Activated CD8-positive, alpha-beta memory T cell treated with anti-CD3 and anti-CD28 coated beads, Interleukin-2, amount 50 U/mL, for 4 hours (primary cell): Measurements from ENCODE around the gene LRRN1.
"Not testable (repeated sequence)": the region's sequence is repeated elsewhere in the genome, so short reads cannot be mapped to it uniquely, and the experiment has no call there.

Experiments
- DNase-seq: peaks from one replicate; pipeline ENCODE4 v3.0.0-alpha.2; 2020

LRRN1 gene

DNA sequence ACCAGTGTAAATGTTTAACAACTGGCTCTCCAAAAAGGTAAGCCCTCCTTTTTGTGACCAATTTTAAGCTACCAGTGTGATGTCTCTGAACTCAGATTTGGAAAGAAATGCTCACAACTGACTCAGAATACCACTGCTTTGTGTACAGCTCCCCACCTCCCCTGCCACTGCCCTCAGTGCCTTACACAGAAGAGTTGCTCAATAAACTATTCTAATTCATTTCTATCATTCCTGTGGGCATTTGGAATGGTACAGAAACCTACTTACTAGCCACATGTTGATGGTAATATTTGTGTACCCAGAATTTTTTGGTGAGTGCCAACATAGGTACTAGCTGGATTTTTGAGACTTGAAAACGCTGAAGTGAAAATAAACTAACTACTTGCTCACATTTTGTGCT lies 16.0 kb downstream of the LRRN1 start:
- no peak for DNase-seq

DNA sequence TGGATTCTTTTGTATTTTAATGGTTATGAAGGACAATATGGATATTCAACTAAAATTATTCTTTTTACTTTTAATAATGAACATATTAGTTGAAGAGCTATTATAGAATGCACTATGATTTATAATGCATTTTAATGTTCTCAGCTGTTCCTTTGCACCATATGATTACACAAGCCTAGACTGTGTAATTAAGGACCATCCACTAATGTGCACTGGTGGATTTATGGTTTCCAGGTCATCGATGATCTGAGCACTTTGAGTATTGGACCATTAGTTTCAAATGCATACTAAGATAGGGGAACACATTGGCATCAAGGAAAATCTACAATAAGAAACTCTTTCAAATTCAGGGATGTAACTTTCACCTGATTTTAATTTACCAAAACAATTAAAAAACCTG lies 16.8 kb downstream of the LRRN1 start:
- DNase-seq: no peak

DNA sequence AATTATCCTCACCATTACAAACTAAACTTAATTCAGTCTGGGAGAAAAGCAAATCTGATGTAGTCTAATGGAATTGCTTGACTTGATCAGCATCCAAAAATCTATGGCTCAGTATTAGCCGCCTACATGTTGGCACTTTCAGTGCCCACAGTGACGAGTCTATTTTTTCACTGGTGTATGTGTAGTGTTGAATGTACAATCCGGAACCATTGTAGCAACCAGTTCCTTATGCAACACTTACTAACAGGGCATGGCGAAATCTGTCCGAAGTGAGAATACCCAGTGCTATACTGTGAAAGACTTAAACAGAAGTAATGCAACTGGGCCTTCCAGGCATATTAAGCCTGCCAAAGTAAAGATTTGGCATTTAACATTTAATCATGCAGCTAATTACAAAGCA lies 18.6 kb downstream of the LRRN1 start:
- DNase-seq: no peak

DNA sequence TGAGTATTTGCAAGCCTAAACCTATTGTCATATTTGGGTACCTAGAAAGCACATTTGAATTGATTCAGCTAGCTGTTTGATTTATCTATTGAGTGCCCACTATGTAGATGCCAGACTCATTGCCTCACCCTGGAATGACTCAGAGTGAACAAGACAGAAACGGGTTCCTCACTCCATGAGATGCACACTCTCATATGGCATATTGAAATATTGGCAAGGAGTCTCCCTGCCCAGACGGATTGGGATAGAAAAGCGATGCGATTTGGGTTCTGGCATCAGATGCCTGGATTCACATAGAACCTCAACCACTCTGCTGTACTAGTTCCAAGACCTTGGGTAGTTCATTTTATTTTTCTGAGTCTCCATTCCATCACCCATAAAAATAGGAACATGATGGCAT lies 22.5 kb downstream of the LRRN1 start:
- DNase-seq: no peak

DNA sequence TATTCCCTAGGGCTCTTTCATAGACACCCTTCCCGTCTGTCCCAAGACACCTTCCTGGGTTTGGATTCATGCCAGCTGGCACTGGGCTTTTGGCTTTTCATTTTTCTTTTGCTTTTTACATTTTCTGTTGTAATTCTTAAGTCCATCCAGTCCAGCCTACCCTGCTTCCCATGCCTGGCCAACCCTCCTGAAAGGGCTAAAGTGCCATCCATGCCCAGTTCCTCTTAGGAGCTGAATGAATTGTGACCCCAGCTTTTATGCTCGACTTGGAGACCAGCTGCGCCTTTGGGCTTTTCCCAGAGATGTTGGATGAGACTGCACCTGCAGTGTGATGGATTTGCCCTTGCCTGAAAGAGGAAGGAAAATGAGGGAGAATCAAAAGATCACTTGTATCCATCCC lies 25.8 kb downstream of the LRRN1 start:
- DNase-seq: no peak

DNA sequence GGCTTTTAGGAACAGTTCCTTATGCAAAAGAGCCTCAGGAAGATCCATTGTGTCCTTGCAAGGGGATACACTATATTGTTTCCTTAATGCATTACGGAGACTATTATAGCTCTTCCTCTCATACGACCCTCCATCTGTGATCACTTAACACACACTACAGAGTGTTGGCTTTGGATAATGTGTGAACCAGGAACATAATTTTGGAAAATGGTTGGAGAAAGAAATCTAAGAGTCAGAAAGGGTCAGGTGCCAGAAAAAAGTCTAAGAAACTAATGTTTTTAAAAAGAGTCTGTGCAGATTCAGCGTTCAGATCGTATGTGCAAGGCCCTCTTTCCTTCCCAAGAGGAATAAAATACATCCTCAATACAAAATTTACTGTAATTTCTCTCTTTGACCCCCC lies 27.3 kb downstream of the LRRN1 start:
- DNase-seq: no peak

DNA sequence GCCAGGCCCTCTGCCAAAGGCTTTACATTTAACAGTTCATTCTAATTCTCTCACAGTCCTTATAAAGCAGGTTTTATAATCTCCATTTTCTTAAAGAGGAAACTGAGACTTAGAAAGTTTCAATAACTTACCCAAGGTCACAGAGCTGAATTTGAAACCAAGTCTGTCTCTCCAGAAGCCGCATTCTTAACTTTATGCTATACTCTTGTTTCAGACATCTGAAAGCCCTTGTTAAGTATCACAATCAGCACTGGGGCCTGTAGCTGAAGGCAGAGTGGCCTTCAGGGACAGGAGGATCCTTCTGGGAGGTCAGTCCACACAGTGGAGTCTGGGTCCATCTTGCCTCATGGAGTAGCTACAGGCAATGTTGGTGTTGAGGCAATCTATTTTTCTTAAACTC lies 27.9 kb downstream of the LRRN1 start:
- DNase-seq: no peak

DNA sequence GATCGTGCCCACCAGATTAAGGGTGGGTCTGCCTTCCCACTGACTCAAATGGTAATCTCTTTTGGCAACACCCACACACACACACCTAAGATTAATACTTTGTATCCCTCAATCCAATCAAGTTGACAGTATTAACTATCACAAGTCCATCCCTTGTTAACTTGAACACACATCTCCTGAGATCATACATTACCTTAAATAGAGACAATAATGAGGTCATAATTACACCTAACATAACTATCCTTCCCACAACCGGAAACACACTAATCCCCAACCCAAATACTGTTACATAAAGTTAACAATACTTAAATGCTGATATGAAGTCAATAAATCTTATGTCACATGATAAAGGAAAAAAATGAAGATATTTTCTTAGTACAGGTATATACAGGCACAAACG lies 29.2 kb downstream of the LRRN1 start:
- not testable (repeated sequence) for DNase-seq

DNA sequence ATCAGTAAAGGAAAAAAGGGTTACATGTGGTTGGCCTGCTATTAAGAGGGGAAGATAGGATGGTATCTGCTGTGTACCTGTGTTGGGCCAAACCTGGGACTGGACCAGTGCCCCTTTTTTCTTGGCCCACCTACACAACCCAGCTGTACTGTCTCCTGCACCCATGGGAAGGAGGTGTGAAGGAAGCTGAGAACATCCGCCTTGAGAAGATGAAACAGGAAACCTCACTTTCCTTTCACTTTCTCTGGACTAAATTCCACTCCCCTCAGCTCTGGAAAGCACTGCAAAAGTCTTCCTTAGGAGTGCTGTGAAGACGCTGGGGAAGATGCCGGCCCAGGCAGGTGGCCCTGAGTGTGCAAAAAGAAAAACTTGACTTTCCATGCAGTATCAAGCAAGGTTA lies 37.6 kb downstream of the LRRN1 start:
- DNase-seq: no peak

DNA sequence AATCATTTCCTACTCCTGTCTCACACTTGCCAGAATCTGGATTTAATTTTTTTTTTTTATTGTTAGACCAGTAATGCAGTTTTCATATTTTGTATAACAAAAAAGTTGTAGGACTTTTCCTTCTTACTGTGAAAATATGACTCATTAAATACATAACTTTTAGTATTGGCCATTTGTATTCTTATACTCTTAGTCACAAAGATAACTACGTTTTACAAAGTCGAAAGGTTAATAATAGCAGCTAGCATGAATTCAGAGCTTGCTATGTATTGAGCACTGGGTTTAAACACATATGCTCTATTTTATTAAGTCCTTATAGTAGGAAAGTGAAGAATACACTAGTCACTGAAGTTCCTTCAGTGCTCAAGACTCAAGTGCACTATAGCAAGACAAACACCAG lies 43.1 kb downstream of the LRRN1 start:
- no peak for DNase-seq

DNA sequence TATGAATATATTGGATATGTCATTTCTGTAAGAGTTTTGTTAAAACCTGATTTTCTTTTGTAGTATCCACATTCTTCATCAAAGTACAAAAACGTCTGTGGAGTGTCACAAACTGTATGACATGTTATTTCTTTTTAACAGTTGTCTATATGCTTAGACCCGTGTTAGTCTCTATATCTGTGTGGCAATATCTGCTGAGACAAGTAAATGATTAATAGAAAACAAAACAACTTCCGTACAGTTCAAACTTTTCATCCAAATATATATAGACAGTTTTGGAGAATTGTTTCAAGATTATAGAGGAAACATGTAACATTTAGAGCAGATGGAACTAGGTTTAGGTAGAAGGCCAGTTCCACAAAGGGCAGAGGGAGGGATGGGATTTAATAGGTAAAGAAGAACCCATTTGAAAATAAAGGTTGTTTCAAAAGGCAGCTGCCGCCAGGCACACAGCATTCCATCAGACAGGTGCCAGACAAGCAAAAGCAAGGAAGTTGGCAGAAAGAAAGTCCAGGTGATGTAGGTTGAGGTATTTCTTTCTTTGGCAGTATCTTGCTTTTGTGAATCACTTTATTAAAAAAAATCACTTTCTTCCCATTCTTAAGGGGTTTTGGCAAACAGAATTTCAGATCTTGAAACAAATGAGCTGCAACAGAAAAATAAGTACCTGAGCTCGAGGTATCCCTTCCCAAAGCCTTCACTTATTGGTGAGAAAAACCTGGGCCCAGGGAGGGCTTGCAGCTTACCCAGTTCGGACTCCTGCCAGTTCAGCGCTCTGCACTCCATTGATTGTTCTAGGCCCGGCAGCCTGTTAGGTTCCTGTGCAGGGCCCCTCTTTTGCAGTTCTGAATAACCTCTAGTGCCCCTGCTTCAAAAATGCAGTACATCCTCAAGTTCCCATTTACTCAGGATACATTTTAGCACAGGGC lies 49.0 kb downstream of the LRRN1 start:
- no peak for DNase-seq

DNA sequence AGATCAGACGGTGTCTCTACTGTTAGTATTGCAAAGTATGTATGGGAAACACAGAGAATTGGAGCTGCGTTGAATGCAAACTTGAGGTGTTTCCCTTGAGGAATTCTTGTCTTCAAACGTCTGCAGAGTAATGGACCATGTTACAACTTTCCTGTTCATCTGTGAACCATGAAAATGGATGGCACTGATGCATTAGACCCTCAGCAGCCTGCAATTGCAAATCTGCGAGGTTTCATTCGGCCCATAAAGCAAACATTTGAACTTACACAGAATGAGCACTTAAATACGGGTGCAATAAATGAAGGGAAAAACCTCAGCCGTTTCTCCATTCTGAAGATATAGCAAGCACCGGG lies 49.7 kb downstream of the LRRN1 start:
- DNase-seq: no peak

DNA sequence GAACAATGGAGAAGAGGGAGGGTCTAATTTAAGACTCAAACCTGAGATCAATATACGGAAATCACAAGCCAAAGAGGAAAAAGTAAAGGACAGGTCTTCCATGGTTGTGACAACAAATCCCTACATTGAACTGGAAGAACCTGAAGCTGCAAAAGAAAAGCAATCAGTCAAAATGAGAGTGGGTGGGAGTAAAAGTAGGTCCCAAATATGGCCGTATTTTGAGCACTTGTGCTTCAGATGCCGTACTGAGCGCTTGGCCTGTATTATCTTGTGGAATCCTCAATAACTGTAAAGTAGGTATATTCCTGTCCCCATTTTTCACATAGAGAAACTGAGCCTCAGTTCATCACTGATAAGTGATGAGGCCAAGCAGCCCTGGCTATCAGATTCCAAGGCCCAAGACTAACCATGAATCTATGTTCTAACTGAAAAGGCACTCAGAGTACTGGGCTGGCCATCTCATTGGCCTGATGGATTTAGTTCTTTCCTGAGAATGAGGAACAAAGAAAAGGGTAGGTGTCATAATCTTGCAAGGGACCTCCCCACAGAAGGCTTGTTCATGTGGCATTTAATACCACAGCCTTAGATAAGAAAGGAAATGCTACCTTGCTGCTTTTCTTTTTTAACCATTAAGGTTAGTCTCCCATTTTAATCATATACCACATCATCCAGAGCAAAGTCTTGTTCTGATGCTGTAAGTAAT lies 52.5 kb downstream of the LRRN1 start:
- DNase-seq: no peak

DNA sequence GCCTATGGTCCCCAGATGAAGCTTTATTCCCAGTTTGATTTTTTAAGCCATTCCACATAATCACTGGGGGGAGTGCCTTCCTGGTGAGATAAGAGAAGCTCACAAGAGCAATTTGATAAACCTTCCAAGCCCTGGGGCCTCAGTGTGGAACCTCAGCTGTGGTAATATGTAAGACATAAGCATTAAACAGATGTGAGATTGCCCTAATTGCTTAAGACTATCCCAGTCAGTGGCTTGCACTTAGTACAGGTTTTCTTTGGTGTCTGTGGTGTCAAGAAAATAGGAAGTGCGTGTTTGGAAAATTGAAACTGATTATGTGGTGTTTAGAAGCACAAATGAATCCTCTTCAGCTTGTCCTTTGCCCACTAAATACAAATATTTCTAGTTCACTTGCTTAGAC lies 54.3 kb downstream of the LRRN1 start:
- no peak for DNase-seq

DNA sequence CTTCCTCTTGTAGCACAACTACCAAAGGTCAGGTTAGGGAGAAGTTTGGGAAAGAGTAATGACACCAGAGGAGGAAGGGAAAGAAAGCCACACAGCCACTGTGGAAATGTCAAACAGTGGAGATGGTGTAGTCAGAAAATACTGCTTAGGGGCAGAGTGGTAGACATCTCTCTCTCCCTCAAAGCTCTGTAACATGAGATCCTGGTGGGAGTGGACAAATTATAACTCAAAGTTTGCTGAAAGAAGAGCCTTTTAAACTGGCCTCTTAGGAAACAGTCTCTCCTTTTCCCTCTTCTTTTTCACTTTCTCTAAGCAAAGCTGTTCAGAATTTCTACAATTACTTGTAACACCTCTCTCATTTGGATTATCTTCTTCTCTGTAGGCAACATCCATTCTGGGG lies 55.8 kb downstream of the LRRN1 start:
- no peak for DNase-seq

DNA sequence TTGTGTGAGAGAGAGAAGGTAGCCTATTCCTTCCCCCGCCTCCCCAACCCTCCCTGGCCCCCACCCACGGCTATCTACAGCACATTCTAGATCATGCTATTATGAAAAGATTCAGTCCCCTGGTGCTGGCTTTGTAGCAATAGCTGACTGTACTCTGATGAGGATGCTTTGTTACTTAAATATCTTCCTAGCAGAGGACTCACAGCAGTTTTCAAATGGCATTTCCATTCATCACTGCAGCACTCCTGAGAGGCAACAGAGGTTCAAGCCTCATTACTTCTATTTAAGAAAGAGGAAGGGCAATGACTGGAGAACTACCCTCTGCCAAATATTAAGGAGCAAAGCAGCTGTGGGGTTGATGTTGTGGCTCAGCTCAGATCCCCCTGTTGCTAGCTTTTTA lies 61.0 kb downstream of the LRRN1 start:
- DNase-seq: no peak

DNA sequence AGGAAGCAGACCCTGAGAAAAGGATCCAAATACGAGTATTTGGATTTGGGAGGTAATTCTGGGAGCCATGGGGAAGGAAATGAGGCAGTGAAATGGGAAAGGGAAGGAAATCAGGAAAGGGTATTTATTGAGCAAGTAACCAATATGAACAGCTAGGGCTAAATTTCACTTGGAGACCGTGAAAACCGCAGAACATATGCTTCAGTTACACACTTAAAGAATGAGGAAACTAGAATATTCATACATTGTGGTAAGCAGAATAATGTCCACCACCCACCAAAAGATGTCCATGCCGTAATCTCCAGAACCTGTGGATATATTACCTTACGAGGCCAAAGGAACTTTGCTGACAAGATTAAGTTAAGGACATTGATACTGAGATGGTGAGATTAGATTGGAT lies 63.3 kb downstream of the LRRN1 start:
- no peak for DNase-seq

DNA sequence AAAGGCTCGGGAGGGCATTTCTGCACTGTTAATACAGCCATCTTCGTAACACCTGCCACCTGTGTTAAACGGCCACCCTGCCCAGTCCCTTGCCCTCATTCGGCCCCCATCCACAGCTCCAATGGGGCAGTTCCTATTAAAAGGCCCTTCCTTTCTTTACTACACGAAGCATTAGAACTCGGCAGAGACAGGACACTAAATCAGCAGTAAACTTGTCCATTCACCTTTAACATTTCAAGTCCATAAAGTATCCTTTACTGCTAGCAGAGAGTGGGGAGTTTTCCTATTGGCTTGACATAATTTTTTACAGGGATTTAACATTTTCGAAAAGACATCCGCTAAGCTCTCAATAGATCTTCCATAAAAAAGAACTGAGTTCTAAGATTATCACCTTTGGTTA lies 76.3 kb downstream of the LRRN1 start:
- no peak for DNase-seq

DNA sequence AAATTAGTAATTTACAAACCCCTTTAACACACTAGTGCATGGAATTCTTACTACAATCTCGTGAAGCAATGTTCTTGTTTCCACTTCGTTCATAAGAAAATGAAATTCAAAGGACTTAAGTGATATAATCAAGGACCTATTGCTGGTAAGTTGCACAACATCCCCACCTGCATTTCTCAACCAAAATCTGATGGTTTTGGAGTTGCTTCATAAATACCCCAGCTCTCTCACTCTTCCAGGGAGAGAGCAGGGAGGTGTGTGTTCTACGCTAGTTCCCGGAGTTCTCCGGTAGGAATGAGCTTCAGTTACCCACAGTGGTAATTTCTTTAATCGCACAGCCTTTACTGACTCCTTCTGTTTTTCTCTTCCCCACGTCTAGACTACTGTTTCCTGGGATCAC lies 81.8 kb downstream of the LRRN1 start:
- no peak for DNase-seq

DNA sequence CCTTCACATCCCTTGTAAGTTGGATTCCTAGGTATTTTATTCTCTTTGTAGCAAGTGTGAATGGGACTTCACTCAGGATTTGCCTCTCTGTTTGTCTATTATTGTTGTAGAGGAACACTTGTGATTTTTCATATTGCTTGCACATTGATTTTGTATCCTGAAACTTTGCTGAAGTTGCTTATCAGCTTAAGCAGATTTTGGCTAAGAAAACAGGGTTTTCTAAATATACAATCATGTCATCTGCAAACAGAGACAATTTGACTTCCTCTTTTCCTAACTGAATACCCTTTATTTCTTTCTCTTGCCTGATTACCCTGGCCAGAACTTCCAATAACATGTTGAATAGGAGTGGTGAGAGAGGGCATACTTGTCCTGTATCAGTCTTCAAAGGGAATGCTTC lies 88.1 kb downstream of the LRRN1 start:
- not testable (repeated sequence) for DNase-seq

DNA sequence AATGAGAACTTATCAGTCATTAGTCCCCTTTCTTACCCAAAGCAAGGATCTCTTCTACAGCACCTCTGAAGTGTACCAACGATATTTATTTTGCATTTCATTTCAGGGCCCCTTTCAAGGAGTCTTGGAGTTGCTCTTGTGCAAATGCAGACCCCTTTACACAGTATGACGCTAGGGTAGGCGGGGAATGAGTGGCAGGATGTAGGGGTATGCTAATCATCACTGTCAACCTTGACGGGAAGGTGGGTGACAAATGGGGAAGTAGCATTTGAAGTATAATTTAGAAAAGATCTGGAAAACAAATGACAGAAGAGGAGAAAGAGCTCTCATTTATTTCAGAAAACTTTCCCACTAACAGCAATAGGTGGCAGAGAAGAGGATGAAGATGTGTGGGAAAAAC lies 94.4 kb downstream of the LRRN1 start:
- no peak for DNase-seq
